Loucy (cell line): ENCODE data around the gene MOB3B.

Source experiments
- CTCF ChIP-seq: fragments of 200-600 bp; sonication (generic); conservative IDR thresholded peaks from 2 replicates; pipeline ENCODE4 v1.5.1; 2014; ENCODE audit warnings: mild to moderate bottlenecking, antibody characterized with exemption, low read length
- EZH2phosphoT487 ChIP-seq: fragments of 200-600 bp; IDR thresholded peaks from 2 replicates; pipeline ENCODE4 v1.6.1; 2018; ENCODE audit warnings: antibody characterized with exemption, mild to moderate bottlenecking, moderate library complexity, borderline replicate concordance

GRCh38 chr9:27560457-27560856 lies 30.8 kb upstream of the MOB3B start:
- no peak for TF ChIP-seq CTCF
- TF ChIP-seq EZH2phosphoT487 = no peak
